ENCODE data around the gene KLK2. TPM values are rescaled to one million over a fixed set of nuclear protein-coding genes. Genes with fewer than 3 reads are reported as not detected.

Gene KLK2
- polyA plus RNA-seq, 3 donors, result not detected

GRCh38 chr19:50896591-50897190 lies 23.5 kb downstream of the KLK2 start:
- Histone ChIP-seq H3K27me3 (ENCODE audit: control insufficient read depth in 2 of 2, insufficient read depth in 2 of 2, low read length in 2 of 2) (peaks cover 0 to 2% of the 10 kb centered on the region in 2 donors), H3K36me3 (replicated peaks in 1 of 2; ENCODE audit: control insufficient read depth in 1 of 2, insufficient read depth in 2 of 2, low read length in 2 of 2) (no peaks in the 10 kb centered on the region), H4K20me1 (ENCODE audit: insufficient read depth, low read length) (no peaks in the 10 kb centered on the region), H3K9ac (ENCODE audit: insufficient read depth, low read length, poor library complexity, severe bottlenecking) (no peak overlapping the region), H3K79me2 (ENCODE audit: insufficient read depth, low read length) (no peaks in the 10 kb centered on the region), H2AFZ (ENCODE audit: insufficient read depth, low read depth, low read length, poor library complexity, severe bottlenecking) (no peak overlapping the region), H3K4me3 (replicated peaks in 1 of 3; ENCODE audit: low read depth in 2 of 3, low read length in 3 of 3) (no peak overlapping the region), H3K4me2 (replicated peaks; ENCODE audit: extremely low read depth, low read length, poor library complexity, severe bottlenecking) (no peak overlapping the region), H3K9me3 (replicated peaks in 1 of 2; ENCODE audit: control insufficient read depth in 1 of 2, insufficient read depth in 1 of 2, low read length in 2 of 2) (peaks cover 0 to 20% of the 10 kb centered on the region in 2 donors), H3K4me1 (ENCODE audit: control insufficient read depth in 1 of 2, insufficient read depth in 2 of 2, low read length in 2 of 2) (no peaks in the 10 kb centered on the region), H3K27ac (ENCODE audit: low read depth in 1 of 2, low read length in 2 of 2) (no peak overlapping the region)
- WGBS (ENCODE audit: insufficient coverage), result 78% methylated on average over 4 of the region's 6 CpGs
- Mint-ChIP-seq H3K9me3 (peaks cover 0 to 15% (median 12%) of the 10 kb centered on the region in 7 donors), H3K36me3 (no peaks in the 10 kb centered on the region), H3K27me3 (ENCODE audit: low read depth in 3 of 3) (peaks cover 7 to 9% (median 9%) of the 10 kb centered on the region in 3 donors), H3K4me1 (no peaks in the 10 kb centered on the region), H3K27ac (no peak overlapping the region), H3K4me3 (no peak overlapping the region)
- intact Hi-C loops (cut with micrococcal nuclease), result no loop called here
- TF ChIP-seq CTCF (IDR thresholded peaks at IDR 0.05), result no peak
- DNase-seq, result peak in 1 of 3 donors; percentile 44

- TF ChIP-seq CTCF (IDR thresholded peaks at IDR 0.05), result no peak
- H3K27me3 Mint-ChIP-seq (ENCODE audit: low read depth in 3 of 3), result peaks cover 7 to 9% (median 9%) of the 10 kb centered on the region in 3 donors
- Histone ChIP-seq H3K4me3 (replicated peaks in 1 of 3; ENCODE audit: low read depth in 2 of 3, low read length in 3 of 3) (no peak overlapping the region), H3K27ac (ENCODE audit: low read depth in 1 of 2, low read length in 2 of 2) (no peak overlapping the region), H3K79me2 (ENCODE audit: insufficient read depth, low read length) (no peaks in the 10 kb centered on the region), H3K4me2 (replicated peaks; ENCODE audit: extremely low read depth, low read length, poor library complexity, severe bottlenecking) (no peak overlapping the region), H3K36me3 (replicated peaks in 1 of 2; ENCODE audit: control insufficient read depth in 1 of 2, insufficient read depth in 2 of 2, low read length in 2 of 2) (no peaks in the 10 kb centered on the region), H3K9ac (ENCODE audit: insufficient read depth, low read length, poor library complexity, severe bottlenecking) (no peak overlapping the region), H3K4me1 (ENCODE audit: control insufficient read depth in 1 of 2, insufficient read depth in 2 of 2, low read length in 2 of 2) (no peaks in the 10 kb centered on the region), H3K9me3 (replicated peaks in 1 of 2; ENCODE audit: control insufficient read depth in 1 of 2, insufficient read depth in 1 of 2, low read length in 2 of 2) (peaks cover 0 to 20% of the 10 kb centered on the region in 2 donors), H2AFZ (ENCODE audit: insufficient read depth, low read depth, low read length, poor library complexity, severe bottlenecking) (no peak overlapping the region), H3K27me3 (ENCODE audit: control insufficient read depth in 2 of 2, insufficient read depth in 2 of 2, low read length in 2 of 2) (peaks cover 0 to 2% of the 10 kb centered on the region in 2 donors), H4K20me1 (ENCODE audit: insufficient read depth, low read length) (no peaks in the 10 kb centered on the region)
- H3K27ac Mint-ChIP-seq, result no peak overlapping the region
- H3K36me3 Mint-ChIP-seq, result no peaks in the 10 kb centered on the region
- no peak for DNase-seq
- WGBS (ENCODE audit: insufficient coverage), result no CpG with 5 or more reads among the region's 3 CpGs
- no peaks in the 10 kb centered on the region for H3K4me1 Mint-ChIP-seq
- H3K4me3 Mint-ChIP-seq, result no peak overlapping the region
- intact Hi-C loops (cut with micrococcal nuclease), result no loop called here
- peaks cover 0 to 15% (median 12%) of the 10 kb centered on the region in 7 donors for H3K9me3 Mint-ChIP-seq
These were observed 24.0 kb downstream of the KLK2 start for GRCh38 chr19:50897191-50897607.

Measured in CD14-positive monocyte (primary cell).